M059J (cell line): ENCODE measurements around the gene ELK4. TPM values are rescaled to one million over a fixed set of nuclear protein-coding genes. Genes with fewer than 3 reads are reported as not detected.

Experiments used
- DNase-seq: peaks from one replicate; pipeline ENCODE4 v3.0.0-alpha.2; 2012; ENCODE audit warnings: low read depth
- total RNA-seq: library from RNA; depleted of rRNA; stranded (reverse); fragments of >200 nt; shearing (Covaris generic); gene quantifications from 2 replicates; pipeline ENCODE4 v1.2.3, GENCODE V29; 2014

ELK4 gene
- total RNA-seq, 1 experiment from 2014 or later = 21.1 TPM

DNA sequence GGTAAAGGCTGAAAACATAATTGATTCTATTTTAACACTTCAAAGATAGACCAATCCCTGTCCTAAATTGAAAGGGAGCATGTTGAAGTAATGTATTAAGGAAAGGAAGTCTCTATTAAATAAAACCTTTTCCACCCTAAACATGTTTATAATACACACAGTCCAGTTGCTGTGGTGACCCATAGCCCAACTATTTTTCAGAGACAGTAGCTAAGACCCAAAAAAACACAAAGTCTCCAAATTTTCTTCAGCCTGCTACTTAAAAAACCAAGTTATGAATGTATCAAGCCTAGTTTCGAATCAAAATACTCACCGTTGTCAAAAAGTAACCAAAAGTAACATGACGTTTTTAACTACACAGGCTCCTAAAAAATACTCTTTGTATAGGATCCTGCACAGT lies 1.6 kb downstream of the ELK4 start:
- peak; percentile 79 for DNase-seq

DNA sequence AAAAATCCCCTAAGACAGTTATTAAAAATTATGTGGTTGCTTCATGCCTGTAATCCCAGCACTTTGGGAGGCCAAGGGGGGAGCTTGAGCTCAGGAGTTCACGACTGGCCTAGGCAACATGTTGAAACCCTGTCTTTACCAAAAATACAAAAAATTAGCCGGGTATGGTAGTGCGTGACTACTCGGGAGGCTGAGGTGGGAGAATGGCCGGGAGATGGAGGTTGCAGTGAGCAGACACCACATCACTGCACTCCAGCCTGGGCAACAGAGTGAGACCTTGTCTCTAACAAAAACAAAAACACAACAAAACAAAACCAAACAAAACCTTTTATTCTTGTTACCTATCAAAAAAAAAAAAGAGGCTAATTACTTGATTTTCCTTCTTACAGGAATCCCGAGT lies 2.1 kb downstream of the ELK4 start:
- peak; percentile 12 for DNase-seq

DNA sequence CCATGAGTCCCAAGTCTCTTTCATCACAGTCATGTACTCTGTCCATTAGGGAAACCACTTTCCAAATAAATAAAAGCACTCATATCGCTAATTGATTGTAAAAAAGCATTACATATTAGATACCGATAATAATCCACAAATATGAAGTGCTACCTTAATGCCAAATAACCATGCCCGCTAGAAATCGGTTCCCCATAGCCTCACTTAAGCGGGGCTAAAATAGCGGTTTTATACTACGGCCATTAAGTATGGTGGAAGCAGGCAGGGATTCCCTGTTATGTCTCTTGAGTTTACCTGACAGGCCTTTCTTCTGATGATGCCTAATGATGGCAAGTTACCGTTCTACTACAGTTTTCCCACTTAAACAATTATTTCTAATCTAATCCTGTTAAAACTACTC lies 3.9 kb downstream of the ELK4 start:
- DNase-seq = no peak

DNA sequence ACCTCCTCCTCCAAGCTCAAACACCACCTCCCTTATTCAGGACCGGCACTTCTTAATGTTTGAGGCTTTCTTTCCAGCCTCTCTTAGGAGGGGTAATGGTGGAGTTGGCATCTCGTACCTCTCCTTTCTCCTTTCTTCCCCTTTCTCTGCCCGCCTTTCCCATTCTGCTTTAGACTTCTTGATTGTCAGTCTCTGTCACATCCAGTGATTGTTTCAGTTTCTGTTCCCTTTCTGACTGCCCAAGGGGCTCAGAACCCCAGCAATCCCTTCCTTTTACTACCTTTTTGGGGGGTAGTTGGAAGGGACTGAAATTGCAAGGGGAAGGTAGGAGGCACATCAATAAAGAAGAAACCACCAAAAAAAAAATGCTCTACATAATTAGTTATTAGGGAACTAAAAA lies 5.6 kb downstream of the ELK4 start:
- no peak for DNase-seq

DNA sequence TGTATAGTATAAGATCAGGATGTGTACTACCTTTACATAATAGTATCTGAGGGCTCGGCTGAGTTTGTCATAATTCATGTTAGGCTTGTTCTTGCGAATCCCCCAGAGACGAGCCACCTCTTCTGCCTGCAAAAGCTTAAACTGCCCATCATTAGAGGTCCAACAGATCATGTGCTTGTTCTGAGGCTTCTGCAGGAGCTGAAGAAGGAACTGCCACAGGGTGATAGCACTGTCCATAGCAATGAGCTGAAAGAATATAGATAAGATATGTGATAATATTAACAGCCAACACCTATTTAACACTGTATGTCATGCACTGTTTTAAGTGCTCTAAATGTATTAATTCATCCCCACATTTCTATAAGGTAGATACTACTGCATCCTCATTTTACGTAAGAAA lies 8.2 kb downstream of the ELK4 start:
- no peak for DNase-seq

DNA sequence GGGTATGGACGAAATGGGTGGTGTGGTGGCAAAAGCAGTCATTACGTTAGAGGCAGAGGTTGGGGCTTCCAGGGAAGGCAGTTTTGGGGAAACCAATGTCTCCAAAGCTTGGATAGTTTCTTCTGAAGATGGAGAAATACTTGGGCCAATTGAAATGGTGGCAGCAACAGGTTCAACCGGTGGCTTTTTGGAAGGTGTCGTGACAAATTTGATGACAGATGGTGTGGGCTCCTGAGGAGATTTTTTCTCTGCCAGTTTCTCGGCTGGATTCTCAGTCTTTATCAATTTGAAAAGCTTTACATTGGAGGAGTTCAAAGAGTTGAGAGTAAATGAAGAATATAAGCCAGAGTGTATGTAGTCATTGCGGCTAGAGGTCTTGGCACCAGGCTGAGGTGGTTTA lies 11.5 kb downstream of the ELK4 start:
- no peak for DNase-seq

DNA sequence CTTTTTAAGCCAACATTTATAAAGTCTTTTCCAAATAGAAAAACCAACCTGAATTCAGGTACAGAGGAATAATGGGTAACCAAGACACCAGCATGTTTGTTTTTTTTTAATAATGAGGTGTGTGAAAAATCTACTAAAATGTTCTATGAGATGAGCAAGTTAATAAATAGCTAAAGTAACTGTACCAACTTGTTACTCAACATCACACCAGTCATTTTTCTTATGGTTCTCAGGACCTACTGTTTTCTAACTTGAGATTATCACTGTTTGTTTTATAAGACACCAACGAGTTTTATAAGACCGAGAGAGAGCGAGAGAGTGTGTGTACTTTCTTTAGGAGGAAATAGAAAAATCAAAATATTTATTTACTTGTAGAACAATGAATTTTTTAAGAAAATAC lies 12.4 kb downstream of the ELK4 start:
- DNase-seq = no peak

DNA sequence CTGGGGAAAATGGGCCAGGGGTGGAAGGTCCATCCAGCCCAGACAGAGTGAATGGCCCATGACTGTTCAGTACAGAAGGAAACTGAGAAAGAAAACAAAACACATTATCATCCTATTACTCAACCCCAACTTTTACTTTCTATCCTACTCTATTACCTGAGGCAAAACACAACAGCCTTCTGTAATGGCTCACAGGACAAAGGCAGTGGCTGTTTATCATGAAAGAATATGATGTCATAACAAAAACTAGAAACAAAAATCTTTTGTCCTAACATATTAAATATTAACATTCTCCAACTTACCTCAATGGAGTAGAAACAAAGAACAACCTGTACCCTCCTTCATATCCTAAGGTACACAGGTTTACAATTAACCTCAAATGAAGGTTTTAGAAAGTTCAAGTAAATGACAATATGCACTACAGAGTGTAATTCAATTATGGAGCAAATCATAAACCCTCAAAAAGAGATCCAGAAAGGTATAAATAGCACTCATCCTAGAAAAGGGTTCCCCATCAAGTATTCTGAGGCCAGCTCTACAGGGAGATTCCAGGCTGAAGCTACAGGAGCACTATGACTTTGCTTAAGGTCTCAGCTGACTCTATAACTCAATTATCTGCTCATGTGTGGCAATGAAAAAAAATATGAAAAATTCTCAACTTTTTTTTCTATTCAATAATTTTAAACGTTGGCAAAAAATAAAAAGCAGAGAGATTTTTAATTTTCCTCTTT lies 15.1 kb downstream of the ELK4 start:
- DNase-seq = peak; percentile 20

DNA sequence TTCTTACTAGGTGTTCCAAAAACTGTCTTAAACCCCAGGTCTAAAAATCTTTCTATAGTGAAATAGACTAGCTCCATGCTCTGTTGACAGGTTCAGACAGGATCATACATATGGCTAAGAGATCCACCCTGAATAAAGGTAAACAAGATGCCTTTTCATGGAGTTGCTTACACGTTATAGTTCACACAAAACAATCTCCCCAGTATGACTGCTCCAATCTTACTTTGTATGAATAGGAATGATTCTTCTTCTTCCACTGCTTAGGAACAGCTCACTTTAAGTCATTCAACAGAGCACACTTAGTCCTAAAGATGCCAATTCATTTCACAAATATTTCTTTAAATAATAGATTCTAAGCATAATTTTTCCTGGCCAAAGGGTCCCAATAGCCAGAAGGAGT lies 16.0 kb downstream of the ELK4 start:
- no peak for DNase-seq

DNA sequence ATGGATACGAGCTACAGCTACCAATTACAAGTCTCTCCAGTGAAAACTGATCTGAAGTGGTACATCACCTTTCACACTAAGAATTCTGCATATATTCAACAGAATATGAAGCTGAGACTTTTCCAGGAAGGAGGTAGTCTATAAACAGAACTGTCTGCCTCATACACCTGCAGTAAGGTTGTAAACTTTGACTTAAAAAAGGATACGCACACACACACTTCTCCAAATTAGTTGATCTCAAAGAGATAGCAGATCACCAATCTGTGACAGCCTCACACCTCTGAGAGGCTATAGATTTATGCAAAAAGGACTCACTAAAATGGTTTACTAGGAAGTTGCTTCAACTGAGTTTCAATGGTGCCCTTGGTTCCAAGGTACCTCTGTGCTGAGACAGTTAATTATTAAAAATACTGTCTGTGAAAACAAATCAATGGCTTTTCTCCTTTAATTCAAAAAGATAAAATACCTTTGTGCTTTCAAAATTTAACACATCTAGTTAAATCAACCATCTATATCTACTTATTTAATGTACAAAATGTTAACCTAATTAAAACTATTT lies 17.9 kb downstream of the ELK4 start:
- DNase-seq = no peak

DNA sequence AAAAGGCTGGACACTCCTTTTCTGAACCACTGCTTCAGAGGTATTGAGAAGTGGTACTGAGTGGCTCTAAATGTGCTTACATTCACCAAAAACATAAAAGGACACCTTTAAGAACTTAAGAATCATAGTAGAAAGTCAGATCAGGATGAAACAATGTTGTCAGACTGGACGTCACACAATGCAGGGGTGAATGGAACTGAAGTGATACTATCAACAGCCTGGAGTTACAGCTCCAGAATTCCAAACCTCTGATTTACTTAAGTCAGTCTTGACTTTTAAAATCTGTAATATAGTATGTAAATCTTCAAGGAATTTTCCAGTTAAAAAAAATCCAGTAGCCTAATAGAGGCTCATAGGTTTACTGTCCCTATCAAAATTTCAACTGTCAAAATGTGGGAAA lies 19.3 kb downstream of the ELK4 start:
- no peak for DNase-seq

DNA sequence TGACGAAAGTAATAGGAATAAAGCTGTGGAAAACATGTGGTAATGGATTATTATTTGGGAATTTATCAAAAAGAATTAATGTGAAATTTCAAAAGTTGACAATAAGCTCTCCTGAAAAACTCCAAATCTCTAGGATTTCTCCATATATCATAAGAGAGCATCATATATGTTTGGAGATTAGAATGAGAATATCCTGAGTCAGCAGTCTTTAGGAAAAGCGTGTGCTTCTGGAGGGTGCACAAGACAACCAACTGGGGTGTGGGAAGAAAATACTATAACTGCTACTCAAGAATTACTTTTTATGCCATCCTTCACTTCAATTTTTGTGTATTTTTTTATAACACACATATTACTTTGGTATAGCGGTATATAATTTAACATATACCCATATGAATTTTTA lies 19.7 kb downstream of the ELK4 start:
- DNase-seq = no peak

DNA sequence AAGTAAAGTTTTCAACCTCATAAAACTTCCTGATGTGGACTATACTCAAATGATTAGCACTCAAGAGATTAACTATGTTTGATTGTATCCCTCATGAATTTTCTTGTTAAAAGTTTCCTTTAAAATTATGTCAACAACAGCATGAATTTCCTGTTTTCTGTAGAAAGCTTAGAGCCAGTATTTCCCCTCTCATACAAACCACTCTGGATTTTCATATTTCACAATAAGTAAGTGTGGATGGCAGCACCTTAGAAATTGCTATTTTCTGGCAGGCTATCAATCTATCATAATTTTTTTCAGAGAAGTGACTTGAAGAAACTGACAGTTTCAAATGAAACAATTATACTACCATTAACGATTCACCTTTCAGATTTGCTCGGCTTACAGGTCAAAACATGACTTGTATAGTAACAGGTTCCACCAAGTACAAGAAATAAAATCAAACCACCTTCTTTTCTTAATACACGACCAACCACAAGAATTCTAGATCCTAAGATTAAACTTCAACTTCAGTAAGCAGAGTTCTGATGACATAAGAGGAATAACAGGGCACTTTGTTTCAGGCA lies 20.8 kb downstream of the ELK4 start:
- DNase-seq = peak; percentile 42

DNA sequence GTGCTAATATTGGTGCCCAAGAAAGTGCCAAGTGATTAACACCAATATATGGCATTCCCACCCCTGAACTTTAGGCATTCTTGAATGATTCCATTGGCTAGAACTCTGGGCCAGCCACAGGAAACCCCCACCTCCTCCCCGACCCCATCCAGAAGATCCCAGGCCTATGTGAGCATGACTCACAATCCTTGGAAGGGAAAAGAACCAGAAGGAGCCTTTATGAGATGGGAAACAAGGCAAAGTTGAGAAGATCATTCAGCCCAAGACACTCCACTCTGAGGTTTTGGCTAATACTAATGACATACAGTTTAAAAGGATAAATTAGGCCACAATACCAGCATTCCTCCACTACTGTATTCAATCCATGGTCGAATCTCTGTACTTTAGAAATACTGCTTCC lies 21.8 kb downstream of the ELK4 start:
- peak; percentile 68 for DNase-seq

DNA sequence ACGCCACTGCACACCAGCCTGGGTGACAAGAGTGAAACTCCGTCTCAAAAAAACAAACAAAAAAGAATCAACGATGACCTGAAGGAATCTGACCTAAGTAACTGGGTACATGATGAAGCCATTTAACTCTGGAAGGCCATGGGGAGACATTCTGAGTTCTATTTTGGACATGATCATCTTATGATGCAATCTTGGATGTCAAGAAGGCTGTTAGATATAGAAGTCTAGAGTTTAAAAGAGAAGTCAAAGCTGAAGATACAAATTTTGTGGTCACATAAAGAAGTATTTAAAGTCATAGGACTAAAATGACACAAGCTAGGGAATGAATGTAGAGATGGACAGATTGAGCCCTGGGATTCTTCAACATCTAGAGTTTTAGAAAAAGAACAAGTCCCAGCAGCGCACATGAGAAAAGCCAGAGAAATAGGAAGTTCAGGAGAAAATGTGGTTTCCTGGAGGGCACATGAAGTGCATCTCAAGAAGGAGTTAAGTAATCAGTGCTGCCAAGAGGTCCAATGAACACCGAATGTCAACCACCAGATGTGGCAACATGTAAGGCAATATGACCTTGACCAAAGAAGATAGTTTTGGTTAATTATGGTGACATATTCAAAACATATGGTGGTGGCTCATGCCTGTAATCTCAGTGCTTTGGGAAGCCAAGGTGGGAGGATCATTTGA lies 26.8 kb downstream of the ELK4 start:
- DNase-seq = no peak

DNA sequence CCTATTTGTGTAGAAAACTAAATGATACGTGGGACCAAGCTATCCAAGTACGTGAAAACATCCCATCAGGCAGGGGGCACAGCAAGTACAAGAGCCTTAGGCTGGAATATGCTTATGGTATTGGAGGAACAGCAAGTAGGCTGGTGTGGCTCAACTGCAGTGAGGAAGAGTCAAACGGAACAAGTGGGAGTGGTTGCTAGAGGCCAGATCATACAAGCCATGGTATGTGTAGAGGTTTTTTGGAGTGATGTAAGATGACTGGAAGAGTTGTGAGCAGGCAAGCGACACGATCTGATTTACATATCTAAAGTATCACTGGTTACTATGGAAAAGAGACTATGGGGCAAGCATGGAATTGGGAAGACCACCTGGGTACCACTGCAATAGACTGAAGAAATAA lies 27.8 kb downstream of the ELK4 start:
- no peak for DNase-seq

DNA sequence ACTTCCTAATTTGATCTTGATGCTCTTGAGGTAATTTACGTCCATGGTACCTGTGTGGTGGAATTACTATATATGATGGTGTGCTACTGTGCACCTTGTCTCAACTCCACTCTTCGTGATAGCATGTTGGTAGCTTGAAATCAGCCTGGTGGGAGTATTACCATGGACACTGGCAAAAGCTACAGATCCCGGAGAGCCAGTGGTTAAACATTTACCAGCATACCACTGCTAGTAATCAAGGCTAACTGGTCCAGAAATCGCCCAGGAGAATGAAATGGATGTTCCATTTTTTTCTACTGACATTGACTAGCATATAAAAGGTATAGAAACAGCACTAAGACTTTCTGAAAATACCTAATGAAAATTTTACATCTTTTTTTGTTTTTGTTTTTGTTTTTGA lies 30.6 kb downstream of the ELK4 start:
- no peak for DNase-seq

DNA sequence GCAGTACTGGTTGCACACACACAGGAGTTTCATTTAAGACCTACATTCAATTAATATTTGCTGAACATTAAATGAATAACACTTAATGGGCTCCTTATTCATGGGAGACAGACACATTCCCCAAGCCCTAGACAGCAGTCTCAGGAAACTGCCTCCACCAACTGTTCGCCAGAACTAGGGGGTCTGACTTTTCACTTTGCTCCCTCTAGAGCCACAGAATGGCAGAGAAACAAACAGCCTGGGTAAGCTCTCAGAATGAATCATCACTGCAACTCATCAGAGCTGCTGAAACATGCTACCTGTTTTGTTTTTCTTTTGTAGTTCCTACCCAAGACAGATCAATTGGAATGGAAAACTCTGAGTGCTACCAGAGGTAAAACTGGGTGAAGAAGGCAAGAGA lies 31.7 kb downstream of the ELK4 start:
- peak; percentile 68 for DNase-seq

DNA sequence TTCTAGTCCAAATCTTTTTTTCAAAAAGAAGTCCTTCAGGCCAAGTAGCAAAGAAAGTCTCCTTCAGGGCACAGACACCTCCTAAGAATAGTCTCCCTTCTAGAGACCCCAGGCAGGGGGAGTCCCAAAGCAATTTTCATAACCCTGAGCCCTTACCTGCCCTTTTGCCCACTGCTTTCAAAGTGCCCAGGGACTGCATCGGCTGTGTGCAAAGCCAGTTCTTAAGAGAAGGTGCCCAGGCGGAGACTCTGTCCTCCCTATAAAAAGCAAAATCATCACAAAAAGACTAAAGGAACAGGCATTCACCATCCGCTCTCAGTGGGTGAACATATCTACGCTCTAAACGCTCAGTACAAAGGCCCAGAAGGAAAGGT lies 32.2 kb downstream of the ELK4 start:
- no peak for DNase-seq

DNA sequence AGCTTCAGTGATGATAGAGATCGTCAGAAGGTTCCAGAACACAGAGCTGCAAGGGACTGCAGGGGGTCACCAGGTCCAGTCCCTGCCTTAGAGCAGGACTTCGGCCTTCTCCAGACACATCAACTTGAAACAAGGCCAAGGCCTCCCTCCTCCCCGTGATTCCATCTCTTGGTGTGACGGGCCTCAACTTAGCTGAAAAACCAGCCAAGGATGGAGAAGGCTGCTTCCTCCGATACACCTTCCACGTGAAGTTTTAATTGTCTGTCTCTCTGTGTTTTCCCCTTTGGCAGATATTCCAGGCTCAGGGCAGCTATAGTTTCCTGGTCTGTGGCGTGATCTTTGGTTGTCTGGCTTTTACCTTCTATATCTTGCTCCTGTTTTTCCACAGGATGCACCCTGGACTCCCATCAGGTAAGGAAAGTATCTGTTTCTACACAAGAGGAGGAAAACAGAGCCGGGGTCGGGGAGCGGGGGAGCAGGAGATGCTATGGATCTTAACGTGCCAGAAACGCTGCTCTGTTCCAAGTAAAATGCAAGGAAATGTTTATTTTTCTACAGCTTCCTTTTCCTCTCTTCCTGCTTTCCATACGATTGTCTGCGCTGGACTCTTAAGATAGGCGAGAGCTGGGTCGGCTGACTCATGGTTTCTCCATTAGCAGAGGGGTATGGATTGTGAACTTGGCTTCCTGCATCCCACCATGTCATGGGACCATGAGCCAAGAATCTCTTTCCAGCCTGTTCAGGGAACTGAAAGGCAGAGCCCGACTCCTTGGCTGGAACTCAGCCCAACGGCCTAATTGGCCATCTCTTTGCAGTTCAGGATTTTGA lies 32.8 kb downstream of the ELK4 start:
- DNase-seq = peak; percentile 80

DNA sequence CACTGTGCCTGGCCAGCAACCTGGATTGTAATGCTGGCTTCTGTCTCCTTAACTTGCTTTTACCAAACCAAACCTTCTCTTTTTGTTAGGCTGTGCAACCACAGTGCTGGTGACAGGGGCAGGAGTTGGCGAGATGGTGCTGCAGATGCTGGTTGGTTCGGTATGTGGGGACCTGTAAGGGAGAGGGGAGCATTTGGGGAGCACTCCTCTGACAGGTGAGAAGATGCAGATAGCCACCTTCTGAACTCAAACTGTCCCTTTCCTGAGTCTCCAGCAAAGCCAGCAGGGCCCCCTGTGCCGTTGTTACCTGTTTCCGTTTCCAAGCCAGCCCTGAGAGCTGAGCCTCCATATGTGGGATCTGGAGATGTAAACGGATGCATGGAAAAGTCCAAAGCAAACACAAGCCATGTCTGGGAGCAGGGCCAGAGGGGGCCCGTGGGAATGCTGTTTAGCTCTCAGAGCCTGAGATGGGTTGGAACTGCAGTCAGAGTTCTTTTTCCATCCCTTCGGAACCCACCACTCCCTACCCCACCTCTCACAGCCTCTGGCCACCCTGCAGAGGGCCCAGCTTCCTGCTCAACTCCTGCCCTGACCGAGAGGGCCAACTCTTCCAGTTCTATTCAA lies 34.0 kb downstream of the ELK4 start:
- DNase-seq = no peak

DNA sequence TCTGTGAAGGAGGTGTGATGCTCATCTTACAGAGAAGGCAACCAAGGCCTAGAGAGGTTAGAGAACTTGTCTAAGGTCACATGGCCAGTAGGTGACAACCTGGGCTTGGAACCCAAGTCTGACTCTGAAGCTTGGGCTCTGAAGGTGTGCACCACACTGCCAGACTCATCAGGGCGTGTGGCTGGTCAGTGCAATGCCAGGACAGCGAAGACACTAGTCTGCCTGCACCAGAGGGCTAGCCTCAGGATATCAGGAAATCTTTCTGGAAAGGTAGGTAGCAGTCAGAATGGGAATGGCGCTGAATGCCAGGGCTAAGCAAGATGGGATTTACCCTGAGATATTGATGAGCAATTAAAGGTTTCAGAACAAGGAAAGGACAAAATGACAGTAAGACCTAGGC lies 34.9 kb downstream of the ELK4 start:
- DNase-seq = no peak
